ENCODE measurements around the gene CD72.
A peak's percentile ranks its signal among the peaks of the same experiment; 100 is the strongest.

CD72 gene

GRCh38 chr9:35656831-35657545 is 38.8 kb upstream of the CD72 start:
- no peaks in the 10 kb centered on the region for H3K27me3 ChIP-seq (replicated peaks; ENCODE audit: insufficient read depth, low read length)
- peaks cover 14% of the 10 kb centered on the region for H3K79me2 ChIP-seq (ENCODE audit: low read length)
- peaks cover 13% of the 10 kb centered on the region; the same call in 1 of the 2 replicates for H3K4me1 ChIP-seq (ENCODE audit: low read length)
- H3K9ac ChIP-seq (ENCODE audit: low read length), result peak overlapping the region; percentile 37; the same call in 1 of the 2 replicates
- peaks cover 20% of the 10 kb centered on the region for H3F3A ChIP-seq (ENCODE audit: insufficient read depth, low read length)
- no peaks in the 10 kb centered on the region for H3K9me3 ChIP-seq (replicated peaks; ENCODE audit: insufficient read depth, low read length)
- H4K20me1 ChIP-seq (ENCODE audit: insufficient read depth, low read length), result no peaks in the 10 kb centered on the region
- peak overlapping the region; percentile 33; the same call in 1 of the 2 replicates for H3K4me3 ChIP-seq (ENCODE audit: low read length)
- no peaks in the 10 kb centered on the region for H3K9me2 ChIP-seq (replicated peaks; ENCODE audit: insufficient read depth, low read length)
- peak overlapping the region; percentile 89 for H3K4me2 ChIP-seq (ENCODE audit: low read depth, low read length)
- H3K36me3 ChIP-seq (replicated peaks; ENCODE audit: insufficient read depth, low read length), result no peaks in the 10 kb centered on the region
- DNase-seq, result no peak
- peak overlapping the region; percentile 44 for H2AFZ ChIP-seq (ENCODE audit: low read length)
- TF ChIP-seq EZH2 (optimal IDR thresholded peaks at IDR 0.05; ENCODE audit: low read depth, low read length) (no peak), CTCF (IDR thresholded peaks at IDR 0.05; ENCODE audit: low read length) (no peak), EZH2phosphoT487 (IDR thresholded peaks at IDR 0.05; ENCODE audit: low read length) (no peak)
- peak overlapping the region; percentile 91; the same call in 1 of the 2 replicates for H3K27ac ChIP-seq (ENCODE audit: low read length)

- Histone ChIP-seq H3K9ac (ENCODE audit: low read length) (no peak overlapping the region), H3K36me3 (replicated peaks; ENCODE audit: insufficient read depth, low read length) (no peaks in the 10 kb centered on the region), H4K20me1 (ENCODE audit: insufficient read depth, low read length) (no peaks in the 10 kb centered on the region), H3K4me3 (ENCODE audit: low read length) (no peak overlapping the region), H3K27ac (ENCODE audit: low read length) (no peak overlapping the region), H3K27me3 (replicated peaks; ENCODE audit: insufficient read depth, low read length) (no peaks in the 10 kb centered on the region), H3K9me3 (replicated peaks; ENCODE audit: insufficient read depth, low read length) (no peaks in the 10 kb centered on the region), H3F3A (ENCODE audit: insufficient read depth, low read length) (peaks cover 20% of the 10 kb centered on the region), H3K9me2 (replicated peaks; ENCODE audit: insufficient read depth, low read length) (no peaks in the 10 kb centered on the region), H2AFZ (ENCODE audit: low read length) (no peak overlapping the region), H3K4me1 (ENCODE audit: low read length) (peaks cover 13% of the 10 kb centered on the region; the same call in 1 of the 2 replicates), H3K4me2 (ENCODE audit: low read depth, low read length) (no peak overlapping the region), H3K79me2 (ENCODE audit: low read length) (peaks cover 14% of the 10 kb centered on the region)
- no peak for TF ChIP-seq CTCF (IDR thresholded peaks at IDR 0.05; ENCODE audit: low read length)
- no peak for TF ChIP-seq EZH2 (optimal IDR thresholded peaks at IDR 0.05; ENCODE audit: low read depth, low read length)
- TF ChIP-seq EZH2phosphoT487 (IDR thresholded peaks at IDR 0.05; ENCODE audit: low read length), result no peak
- DNase-seq, result no peak
Observed at GRCh38 chr9:35656348-35656747, 38.1 kb upstream of the CD72 start.

GRCh38 chr9:35653611-35654010 is 35.4 kb upstream of the CD72 start:
- Histone ChIP-seq H3K79me2 (ENCODE audit: low read length) (no peaks in the 10 kb centered on the region; the same call in 1 of the 2 replicates), H3K9ac (ENCODE audit: low read length) (no peak overlapping the region), H3K4me3 (ENCODE audit: low read length) (no peak overlapping the region), H3K9me2 (replicated peaks; ENCODE audit: insufficient read depth, low read length) (no peaks in the 10 kb centered on the region), H3K4me1 (ENCODE audit: low read length) (0 out of 2 replicates have a peak, but pooled peaks cover 4% of the 10 kb centered on the region), H3K27me3 (replicated peaks; ENCODE audit: insufficient read depth, low read length) (no peaks in the 10 kb centered on the region), H3K4me2 (ENCODE audit: low read depth, low read length) (no peak overlapping the region), H3K9me3 (replicated peaks; ENCODE audit: insufficient read depth, low read length) (no peaks in the 10 kb centered on the region), H2AFZ (ENCODE audit: low read length) (no peak overlapping the region), H3F3A (ENCODE audit: insufficient read depth, low read length) (peaks cover 13% of the 10 kb centered on the region), H3K36me3 (replicated peaks; ENCODE audit: insufficient read depth, low read length) (no peaks in the 10 kb centered on the region), H4K20me1 (ENCODE audit: insufficient read depth, low read length) (no peaks in the 10 kb centered on the region), H3K27ac (ENCODE audit: low read length) (no peak overlapping the region)
- no peak for DNase-seq
- TF ChIP-seq CTCF (IDR thresholded peaks at IDR 0.05; ENCODE audit: low read length), result no peak
- TF ChIP-seq EZH2 (optimal IDR thresholded peaks at IDR 0.05; ENCODE audit: low read depth, low read length), result no peak
- no peak for TF ChIP-seq EZH2phosphoT487 (IDR thresholded peaks at IDR 0.05; ENCODE audit: low read length)
